ENCODE data around the gene STRN3. TPM values are rescaled to one million over a fixed set of nuclear protein-coding genes. Genes with fewer than 3 reads are reported as not detected.

STRN3 gene
- total and polyA plus RNA-seq, 2 of the 4 experiments (the other 2 are of a cell fraction), result 10.8 to 78.7 TPM

DNA sequence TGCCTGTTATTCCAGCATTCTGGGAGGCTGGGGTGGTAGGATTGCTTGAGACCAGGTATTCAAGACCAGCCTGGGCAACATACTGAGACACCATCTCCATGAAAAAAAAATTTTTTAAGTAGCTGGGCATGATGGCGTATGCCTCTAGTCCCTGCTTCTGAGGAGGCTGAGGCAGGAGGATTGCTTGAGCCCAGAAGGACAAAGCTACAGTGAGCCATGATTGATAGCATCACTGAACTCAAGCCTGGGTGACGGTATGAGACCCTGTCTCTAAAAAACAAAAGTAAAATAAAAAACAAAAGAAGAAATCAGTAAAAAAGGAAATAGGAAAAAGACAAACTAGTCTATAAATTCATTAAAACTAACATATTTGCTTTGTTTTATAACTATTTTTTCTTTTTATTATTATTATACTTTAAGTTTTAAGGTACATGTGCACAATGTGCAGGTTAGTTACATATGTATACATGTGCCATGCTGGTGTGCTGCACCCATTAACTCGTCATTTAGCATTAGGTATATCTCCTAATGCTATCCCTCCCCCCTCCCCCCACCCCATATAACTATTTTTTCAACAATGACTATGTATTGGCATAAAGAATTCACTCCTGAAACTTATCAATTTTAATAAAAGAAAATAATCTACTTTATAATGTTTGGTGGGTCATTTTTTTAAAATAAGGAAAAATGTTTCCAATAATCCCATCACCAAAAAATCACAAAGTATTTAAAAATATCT lies 16.2 kb downstream of the STRN3 start:
- TF ChIP-seq, protein P1, sequence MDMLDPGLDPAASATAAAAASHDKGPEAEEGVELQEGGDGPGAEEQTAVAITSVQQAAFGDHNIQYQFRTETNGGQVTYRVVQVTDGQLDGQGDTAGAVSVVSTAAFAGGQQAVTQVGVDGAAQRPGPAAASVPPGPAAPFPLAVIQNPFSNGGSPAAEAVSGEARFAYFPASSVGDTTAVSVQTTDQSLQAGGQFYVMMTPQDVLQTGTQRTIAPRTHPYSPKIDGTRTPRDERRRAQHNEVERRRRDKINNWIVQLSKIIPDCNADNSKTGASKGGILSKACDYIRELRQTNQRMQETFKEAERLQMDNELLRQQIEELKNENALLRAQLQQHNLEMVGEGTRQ (IDR thresholded peaks at IDR 0.05; ENCODE audit: low read depth, low read length), result no peak
- TF ChIP-seq RCOR1 (IDR thresholded peaks at IDR 0.05; ENCODE audit: insufficient replicate concordance, low read length), result no peak
- TF ChIP-seq MAFK (IDR thresholded peaks at IDR 0.05; ENCODE audit: low read depth, low read length), result no peak
- no peak for TF ChIP-seq POLR2A (IDR thresholded peaks at IDR 0.05; ENCODE audit: low read depth, low read length)
- TF ChIP-seq BHLHE40 (IDR thresholded peaks at IDR 0.05; ENCODE audit: low read depth, low read length), result no peak
- H2BK20ac ChIP-seq (ENCODE audit: low read depth, low read length), result no peak overlapping the region
- peaks cover 83% of the 10 kb centered on the region for H4K20me1 ChIP-seq (ENCODE audit: insufficient read depth, low read length)
- H3K4me2 ChIP-seq (ENCODE audit: low read depth, low read length), result no peak overlapping the region
- no peak overlapping the region for H3K14ac ChIP-seq (replicated peaks; ENCODE audit: low read depth, low read length)
- no TSS peak for BruUV-seq (replicated peaks)
- CTCF ChIA-PET, result no interaction called here
- H3K9me1 ChIP-seq (ENCODE audit: insufficient read depth, low read length), result peaks cover 4% of the 10 kb centered on the region
- H3K56ac ChIP-seq (ENCODE audit: extremely low read depth, insufficient read depth, low read length), result no peak overlapping the region
- H2AK5ac ChIP-seq (ENCODE audit: low read depth, low read length), result no peak overlapping the region
- H2AFZ ChIP-seq (replicated peaks; ENCODE audit: low read length, poor library complexity), result no peak overlapping the region
- peaks cover 10% of the 10 kb centered on the region for H3K36me3 ChIP-seq (ENCODE audit: control insufficient read depth, insufficient read depth, low read length)
- in situ Hi-C loops (cut with MboI; ENCODE audit: low sequenced_read_pairs) (no loop called here), intact Hi-C loops (cut with micrococcal nuclease) (no loop called here), dilution Hi-C loops (cut with HindIII; ENCODE audit: low sequenced_read_pairs, unreplicated experiment) (no loop called here)
- ATAC-seq (ENCODE audit: low read depth), result no peak
- no CpG with 5 or more reads among the region's 3 CpGs for WGBS, 2 experiments (ENCODE audit: extremely low coverage in 2 of 2, insufficient read length in 1 of 2)
- peaks cover 12 to 69% of the 10 kb centered on the region in 2 experiments for H3K79me1 ChIP-seq (ENCODE audit: low read depth in 1 of 2, low read length in 2 of 2)
- no peak overlapping the region for H2BK120ac ChIP-seq (ENCODE audit: low read depth, low read length)
- no peaks in the 10 kb centered on the region for H3K27me3 ChIP-seq (ENCODE audit: control insufficient read depth, insufficient read depth, low read length)
- H3K18ac ChIP-seq (ENCODE audit: low read depth, low read length), result no peak overlapping the region
- no peak overlapping the region for H4K5ac ChIP-seq (ENCODE audit: low read depth, low read length)
- H3K23ac ChIP-seq (ENCODE audit: low read depth, low read length), result no peak overlapping the region
- no peak overlapping the region for H2BK15ac ChIP-seq (ENCODE audit: low read depth, low read length)
- H2AK9ac ChIP-seq (replicated peaks; ENCODE audit: low read depth, low read length, poor library complexity), result no peak overlapping the region
- no peak for DNase-seq
- H3K9ac ChIP-seq (ENCODE audit: low read depth, low read length), result no peak overlapping the region
- no peak overlapping the region for H3K4me3 ChIP-seq (ENCODE audit: insufficient read depth, low read depth, low read length)
- POLR2A ChIA-PET (ENCODE audit: unreplicated experiment), result no interaction called here
- H4K91ac ChIP-seq (ENCODE audit: insufficient read depth, low read depth, low read length), result no peak overlapping the region
- no peak overlapping the region for H3K27ac ChIP-seq (ENCODE audit: insufficient read depth, low read length)
- H4K8ac ChIP-seq (ENCODE audit: low read depth in 2 of 2, low read length in 2 of 2), result no peak overlapping the region
- peaks cover 5% of the 10 kb centered on the region; the same call in 1 of the 2 replicates for H3K4me1 ChIP-seq (ENCODE audit: control insufficient read depth, insufficient read depth, low read length)
- no peak overlapping the region for H2BK5ac ChIP-seq (ENCODE audit: low read depth, low read length, poor library complexity, severe bottlenecking)
- H3K9me3 ChIP-seq (ENCODE audit: control insufficient read depth, insufficient read depth, low read length), result no peaks in the 10 kb centered on the region
- no peak overlapping the region for H3K4ac ChIP-seq (ENCODE audit: low read depth, low read length)

Data from IMR-90 (cell line).